Suprapubic skin (tissue), 4 donors: ENCODE data around the gene SULF2. TPM values are rescaled to one million over a fixed set of nuclear protein-coding genes. Genes with fewer than 3 reads are reported as not detected.

Experiments used
- DNase-seq, 2 donors: peaks; one replicate each; pipeline ENCODE4 v3.0.0-alpha.2; 2019; ENCODE audit warnings: low spot score in 2 of 2
- H3K27ac ChIP-seq: fragments of 200-600 bp; sonication (generic); one replicate; pipeline ENCODE4 v1.5.1; 2019
- H3K27me3 ChIP-seq: fragments of 200-600 bp; sonication (generic); one replicate; pipeline ENCODE4 v1.5.1; 2019
- H3K36me3 ChIP-seq: fragments of 200-600 bp; sonication (generic); one replicate; pipeline ENCODE4 v1.5.1; 2019
- H3K4me1 ChIP-seq: fragments of 200-600 bp; sonication (generic); one replicate; pipeline ENCODE4 v1.5.1; 2019
- H3K4me3 ChIP-seq: fragments of 200-600 bp; sonication (generic); one replicate; pipeline ENCODE4 v1.5.1; 2019; ENCODE audit warnings: mild to moderate bottlenecking
- H3K9me3 ChIP-seq: fragments of 200-600 bp; sonication (generic); one replicate; pipeline ENCODE4 v1.5.1; 2019
- EP300 ChIP-seq: sonication (generic); formaldehyde crosslinking; IDR thresholded peaks from one replicate; pipeline ENCODE4 v1.6.1; 2017; ENCODE audit warnings: antibody characterized with exemption
- POLR2A ChIP-seq, 2 donors: fragments of 450-650 bp; IDR thresholded peaks; one replicate each; pipeline ENCODE4 v1.6.1; 2017; ENCODE audit warnings: antibody characterized with exemption in 2 of 2, mild to moderate bottlenecking in 2 of 2, moderate library complexity in 2 of 2
- POLR2AphosphoS5 ChIP-seq, 3 donors: sonication (generic); formaldehyde crosslinking; IDR thresholded peaks; one replicate each; pipeline ENCODE4 v1.6.1; 2017; ENCODE audit warnings: antibody characterized with exemption in 3 of 3
- WGBS: methylation state at CpG from one replicate; pipeline ENCODE4 v1.1.5; 2018; 5-methylcytosine and 5-hydroxymethylcytosine counted together
- total RNA-seq, 4 donors: library from RNA; depleted of rRNA; stranded (reverse); fragments of >200 nt; gene quantifications; one replicate each; pipeline ENCODE4 v1.1.0, GENCODE V29; 2016
- TF ChIP-seq, protein P1 (sequence below), 2 donors: fragments of 200-600 bp in 1 of 2; fragments of 450-650 bp in 1 of 2; sonication (generic) in 1 of 2; IDR thresholded peaks; one replicate each; pipeline ENCODE4 v1.5.1; 2016 to 2019; ENCODE audit warnings: antibody characterized with exemption in 2 of 2, mild to moderate bottlenecking in 1 of 2, moderate library complexity in 1 of 2

The SULF2 gene
- total RNA-seq, 4 donors from 2014 or later, result 28.4 to 95.4 (median 57.5) TPM

DNA sequence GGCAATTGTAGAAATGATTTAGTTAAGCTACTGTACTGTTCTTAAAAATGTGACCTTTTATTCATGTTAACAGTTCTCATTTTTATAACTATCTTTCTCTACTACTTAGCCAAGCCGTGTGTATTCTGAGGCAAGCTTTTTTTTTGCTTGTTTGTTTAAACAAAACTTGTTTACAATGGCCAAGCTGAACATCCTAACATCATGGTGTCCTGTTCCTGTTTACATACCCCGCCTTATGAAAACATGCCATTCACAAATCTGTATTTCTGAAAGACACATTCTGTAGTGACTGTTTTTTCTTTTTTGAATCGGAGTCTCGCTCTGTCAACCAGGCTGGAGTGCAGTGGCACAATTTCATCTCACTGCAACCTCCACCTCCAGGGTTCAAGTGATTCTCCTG lies 142.7 kb downstream of the SULF2 start:
- no peaks in the 10 kb centered on the region for H3K27me3 ChIP-seq
- no peaks in the 10 kb centered on the region for H3K4me1 ChIP-seq
- TF ChIP-seq POLR2AphosphoS5 (IDR thresholded peaks at IDR 0.05), result no peak
- TF ChIP-seq POLR2A (IDR thresholded peaks at IDR 0.05), result no peak
- TF ChIP-seq, protein P1, sequence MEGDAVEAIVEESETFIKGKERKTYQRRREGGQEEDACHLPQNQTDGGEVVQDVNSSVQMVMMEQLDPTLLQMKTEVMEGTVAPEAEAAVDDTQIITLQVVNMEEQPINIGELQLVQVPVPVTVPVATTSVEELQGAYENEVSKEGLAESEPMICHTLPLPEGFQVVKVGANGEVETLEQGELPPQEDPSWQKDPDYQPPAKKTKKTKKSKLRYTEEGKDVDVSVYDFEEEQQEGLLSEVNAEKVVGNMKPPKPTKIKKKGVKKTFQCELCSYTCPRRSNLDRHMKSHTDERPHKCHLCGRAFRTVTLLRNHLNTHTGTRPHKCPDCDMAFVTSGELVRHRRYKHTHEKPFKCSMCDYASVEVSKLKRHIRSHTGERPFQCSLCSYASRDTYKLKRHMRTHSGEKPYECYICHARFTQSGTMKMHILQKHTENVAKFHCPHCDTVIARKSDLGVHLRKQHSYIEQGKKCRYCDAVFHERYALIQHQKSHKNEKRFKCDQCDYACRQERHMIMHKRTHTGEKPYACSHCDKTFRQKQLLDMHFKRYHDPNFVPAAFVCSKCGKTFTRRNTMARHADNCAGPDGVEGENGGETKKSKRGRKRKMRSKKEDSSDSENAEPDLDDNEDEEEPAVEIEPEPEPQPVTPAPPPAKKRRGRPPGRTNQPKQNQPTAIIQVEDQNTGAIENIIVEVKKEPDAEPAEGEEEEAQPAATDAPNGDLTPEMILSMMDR (IDR thresholded peaks at IDR 0.05), result no peak
- no peak for TF ChIP-seq EP300
- no peak overlapping the region for H3K4me3 ChIP-seq
- H3K9me3 ChIP-seq, result no peaks in the 10 kb centered on the region
- no peak for DNase-seq
- WGBS, result 92% methylated on average over 4 of the region's 4 CpGs
- peaks cover 95% of the 10 kb centered on the region for H3K36me3 ChIP-seq
- no peak overlapping the region for H3K27ac ChIP-seq

DNA sequence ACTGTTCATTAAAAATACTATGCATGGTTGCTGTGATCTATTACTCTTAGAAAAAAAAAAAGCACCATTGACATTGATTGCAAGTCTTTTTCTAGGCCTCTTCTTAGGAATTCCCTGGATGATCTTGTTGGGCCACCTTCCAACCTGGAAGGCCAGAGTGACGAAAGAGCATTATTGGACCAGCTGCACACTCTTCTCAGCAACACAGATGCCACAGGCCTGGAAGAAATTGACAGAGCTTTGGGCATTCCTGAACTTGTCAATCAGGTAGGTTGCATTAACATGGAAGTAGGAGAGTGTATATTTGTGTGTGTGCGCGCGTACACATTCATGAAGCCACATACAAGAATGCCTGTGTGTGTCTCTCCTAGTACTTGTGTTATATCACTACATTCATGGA lies 143.2 kb downstream of the SULF2 start:
- no peaks in the 10 kb centered on the region for H3K4me1 ChIP-seq
- 94% methylated on average over 4 of the region's 4 CpGs for WGBS
- no peaks in the 10 kb centered on the region for H3K9me3 ChIP-seq
- H3K27ac ChIP-seq, result no peak overlapping the region
- no peaks in the 10 kb centered on the region for H3K27me3 ChIP-seq
- no peak for TF ChIP-seq EP300
- H3K4me3 ChIP-seq, result no peak overlapping the region
- H3K36me3 ChIP-seq, result peaks cover 95% of the 10 kb centered on the region
- no peak for DNase-seq

DNA sequence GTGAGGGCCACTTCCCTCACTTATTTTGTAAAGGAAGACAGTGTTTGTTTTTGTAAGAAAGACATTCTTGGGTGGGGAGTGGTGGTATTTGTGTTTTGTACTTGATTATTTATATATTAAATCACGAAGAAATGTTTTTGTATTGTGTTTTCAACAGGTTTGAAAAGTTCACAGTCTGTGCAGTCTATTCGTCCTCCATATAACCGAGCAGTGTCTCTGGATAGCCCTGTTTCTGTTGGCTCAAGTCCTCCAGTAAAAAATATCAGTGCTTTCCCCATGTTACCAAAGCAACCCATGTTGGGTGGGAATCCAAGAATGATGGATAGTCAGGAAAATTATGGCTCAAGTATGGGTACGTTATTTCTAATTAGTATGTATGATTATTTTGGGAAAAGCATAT lies 146.4 kb downstream of the SULF2 start:
- Histone ChIP-seq H3K27me3 (no peaks in the 10 kb centered on the region), H3K36me3 (peaks cover 91% of the 10 kb centered on the region), H3K4me1 (no peaks in the 10 kb centered on the region), H3K4me3 (no peak overlapping the region), H3K27ac (no peak overlapping the region), H3K9me3 (no peaks in the 10 kb centered on the region)
- WGBS, result 63% methylated on average over 4 of the region's 4 CpGs
- no peak for DNase-seq
- TF ChIP-seq EP300 (no peak), POLR2A (IDR thresholded peaks at IDR 0.05) (no peak), POLR2AphosphoS5 (IDR thresholded peaks at IDR 0.05) (no peak)
- TF ChIP-seq, protein P1 (IDR thresholded peaks at IDR 0.05), result no peak

DNA sequence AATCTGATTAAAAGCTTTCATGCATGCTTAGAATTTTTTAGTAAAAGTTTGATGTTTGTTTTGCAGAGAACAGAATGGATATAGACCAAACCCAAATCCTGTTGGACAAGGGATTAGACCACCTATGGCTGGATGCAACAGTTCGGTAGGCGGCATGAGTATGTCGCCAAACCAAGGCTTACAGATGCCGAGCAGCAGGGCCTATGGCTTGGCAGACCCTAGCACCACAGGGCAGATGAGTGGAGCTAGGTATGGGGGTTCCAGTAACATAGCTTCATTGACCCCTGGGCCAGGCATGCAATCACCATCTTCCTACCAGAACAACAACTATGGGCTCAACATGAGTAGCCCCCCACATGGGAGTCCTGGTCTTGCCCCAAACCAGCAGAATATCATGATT lies 150.0 kb downstream of the SULF2 start:
- Histone ChIP-seq H3K36me3 (peaks cover 89% of the 10 kb centered on the region), H3K27me3 (no peaks in the 10 kb centered on the region), H3K4me1 (no peaks in the 10 kb centered on the region), H3K4me3 (no peak overlapping the region), H3K9me3 (no peaks in the 10 kb centered on the region), H3K27ac (no peak overlapping the region)
- DNase-seq, result no peak
- 95% methylated on average over 4 of the region's 4 CpGs for WGBS
- TF ChIP-seq POLR2A (IDR thresholded peaks at IDR 0.05) (no peak), POLR2AphosphoS5 (IDR thresholded peaks at IDR 0.05) (no peak), EP300 (no peak)
- TF ChIP-seq, protein P1 (IDR thresholded peaks at IDR 0.05), result no peak

DNA sequence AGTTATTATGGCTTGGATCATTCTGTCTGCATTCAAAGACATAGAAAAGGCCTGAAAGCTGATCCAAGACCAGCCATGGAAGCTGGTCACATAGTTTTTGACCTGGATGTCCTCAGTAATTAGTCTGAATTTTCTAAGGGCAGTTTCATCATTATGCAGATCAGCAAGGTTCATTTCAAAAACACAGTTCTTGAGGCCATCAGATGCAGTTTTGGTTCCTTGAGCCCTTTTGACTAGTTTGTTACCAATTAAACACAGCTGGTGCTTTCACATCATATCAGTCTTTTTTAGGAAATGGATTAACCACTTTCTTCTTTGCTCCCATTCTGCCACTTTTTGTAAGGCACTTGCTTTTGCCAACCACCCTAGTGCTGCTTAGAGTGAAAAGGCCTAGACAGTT lies 154.2 kb downstream of the SULF2 start:
- no peak for TF ChIP-seq POLR2AphosphoS5 (IDR thresholded peaks at IDR 0.05)
- TF ChIP-seq EP300, result no peak
- TF ChIP-seq, protein P1 (IDR thresholded peaks at IDR 0.05), result no peak
- no peak for TF ChIP-seq POLR2A (IDR thresholded peaks at IDR 0.05)
- Histone ChIP-seq H3K27me3 (no peaks in the 10 kb centered on the region), H3K4me3 (no peak overlapping the region), H3K9me3 (no peaks in the 10 kb centered on the region), H3K36me3 (peaks cover 73% of the 10 kb centered on the region), H3K27ac (no peak overlapping the region), H3K4me1 (no peaks in the 10 kb centered on the region)
- DNase-seq, result no peak

DNA sequence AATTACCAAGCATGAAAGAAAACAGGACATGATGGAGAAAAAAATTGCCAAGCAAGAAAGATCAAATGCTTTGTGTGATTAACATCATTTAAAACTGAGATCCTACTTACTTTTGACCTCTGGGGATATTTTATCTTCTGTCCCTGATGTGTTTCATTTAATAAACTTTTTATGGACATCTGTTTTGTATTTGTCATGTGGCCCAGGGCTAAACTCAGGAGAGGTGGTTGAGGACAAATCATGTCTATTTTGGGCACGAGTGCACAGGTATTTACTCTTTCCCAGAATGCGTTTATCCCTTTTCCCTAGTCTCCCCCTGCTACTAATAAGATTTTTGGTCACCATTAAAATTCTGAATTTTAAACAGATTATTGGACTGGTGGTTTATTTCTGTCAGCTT lies 155.4 kb downstream of the SULF2 start:
- TF ChIP-seq POLR2AphosphoS5 (IDR thresholded peaks at IDR 0.05) (no peak), EP300 (no peak), POLR2A (IDR thresholded peaks at IDR 0.05) (no peak)
- TF ChIP-seq, protein P1 (IDR thresholded peaks at IDR 0.05), result no peak
- Histone ChIP-seq H3K4me3 (no peak overlapping the region), H3K36me3 (peaks cover 65% of the 10 kb centered on the region), H3K9me3 (no peaks in the 10 kb centered on the region), H3K27me3 (no peaks in the 10 kb centered on the region), H3K4me1 (no peaks in the 10 kb centered on the region), H3K27ac (no peak overlapping the region)
- WGBS, result 75% methylated on average over 2 of the region's 2 CpGs
- no peak for DNase-seq
